Measurements from ENCODE around the gene RAP2A.

DNA sequence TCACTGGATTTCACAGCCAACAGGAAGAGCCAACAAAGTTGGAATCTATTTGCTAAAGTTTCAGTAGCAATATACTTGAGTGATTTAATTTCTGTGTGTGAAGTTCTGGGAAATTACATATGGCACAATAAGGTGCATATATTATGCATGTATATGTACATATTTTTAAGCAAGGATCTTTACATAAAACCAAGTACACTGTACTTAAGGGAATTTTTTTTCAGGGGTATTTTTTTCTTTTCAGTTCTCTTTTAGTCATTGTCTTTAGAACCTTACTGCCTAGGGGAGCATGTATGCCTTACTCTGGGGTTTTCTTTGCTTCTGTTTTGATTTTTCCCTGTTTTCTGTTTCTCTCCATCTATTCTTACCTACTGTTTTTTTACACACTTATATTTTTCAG lies 7.4 kb downstream of the RAP2A start:
- TF ChIP-seq, protein P1, sequence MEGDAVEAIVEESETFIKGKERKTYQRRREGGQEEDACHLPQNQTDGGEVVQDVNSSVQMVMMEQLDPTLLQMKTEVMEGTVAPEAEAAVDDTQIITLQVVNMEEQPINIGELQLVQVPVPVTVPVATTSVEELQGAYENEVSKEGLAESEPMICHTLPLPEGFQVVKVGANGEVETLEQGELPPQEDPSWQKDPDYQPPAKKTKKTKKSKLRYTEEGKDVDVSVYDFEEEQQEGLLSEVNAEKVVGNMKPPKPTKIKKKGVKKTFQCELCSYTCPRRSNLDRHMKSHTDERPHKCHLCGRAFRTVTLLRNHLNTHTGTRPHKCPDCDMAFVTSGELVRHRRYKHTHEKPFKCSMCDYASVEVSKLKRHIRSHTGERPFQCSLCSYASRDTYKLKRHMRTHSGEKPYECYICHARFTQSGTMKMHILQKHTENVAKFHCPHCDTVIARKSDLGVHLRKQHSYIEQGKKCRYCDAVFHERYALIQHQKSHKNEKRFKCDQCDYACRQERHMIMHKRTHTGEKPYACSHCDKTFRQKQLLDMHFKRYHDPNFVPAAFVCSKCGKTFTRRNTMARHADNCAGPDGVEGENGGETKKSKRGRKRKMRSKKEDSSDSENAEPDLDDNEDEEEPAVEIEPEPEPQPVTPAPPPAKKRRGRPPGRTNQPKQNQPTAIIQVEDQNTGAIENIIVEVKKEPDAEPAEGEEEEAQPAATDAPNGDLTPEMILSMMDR (conservative IDR thresholded peaks at IDR 0.05; ENCODE audit: low read depth, low read length), result no peak
- no peak for TF ChIP-seq EZH2 (IDR thresholded peaks at IDR 0.05; ENCODE audit: borderline replicate concordance, low read depth, low read length, poor library complexity, severe bottlenecking)
